GM21737 (cell line): ENCODE results near the gene CXCL5.
"Not testable (repeated sequence)": the region's sequence is repeated elsewhere in the genome, so short reads cannot be mapped to it uniquely, and the experiment has no call there.

Experiments used
- ATAC-seq: cut with Tn5 transposase; IDR thresholded peaks from one replicate; pipeline ENCODE4 v1.9.1; 2021; ENCODE audit warnings: mild to moderate bottlenecking, moderate library complexity; ENCODE audit not compliant: unreplicated experiment

Gene CXCL5

DNA sequence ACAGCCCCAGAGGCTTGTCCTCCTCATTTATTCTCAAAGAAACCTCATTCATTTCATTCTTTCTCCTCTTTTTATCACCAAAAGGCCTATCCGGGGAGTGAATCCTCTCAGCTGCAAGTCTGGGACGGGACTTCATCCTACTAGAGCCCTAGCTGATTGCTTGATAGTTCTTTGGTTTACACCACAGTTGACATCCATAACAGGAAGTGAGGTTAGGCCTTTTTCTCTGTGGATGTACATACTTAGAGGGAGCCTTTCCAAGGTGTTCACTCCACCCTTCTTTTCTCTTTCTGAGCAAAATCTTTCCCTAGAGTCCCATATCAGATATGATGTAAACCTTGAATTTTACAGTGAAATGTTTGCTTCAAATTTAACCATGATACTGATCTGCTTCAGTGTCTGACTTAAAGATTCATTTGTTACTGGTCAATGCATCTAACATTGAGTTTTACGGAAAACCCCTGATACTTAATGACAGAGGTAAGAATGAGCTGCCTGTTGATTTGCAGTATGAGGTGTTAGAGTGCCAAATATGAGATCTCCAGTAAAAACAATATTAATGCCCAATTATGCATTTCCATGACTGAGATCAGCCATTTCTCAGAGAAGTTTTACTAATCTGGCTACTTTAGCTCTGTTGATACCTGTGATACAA lies 16.8 kb upstream of the CXCL5 start:
- ATAC-seq, result no peak

DNA sequence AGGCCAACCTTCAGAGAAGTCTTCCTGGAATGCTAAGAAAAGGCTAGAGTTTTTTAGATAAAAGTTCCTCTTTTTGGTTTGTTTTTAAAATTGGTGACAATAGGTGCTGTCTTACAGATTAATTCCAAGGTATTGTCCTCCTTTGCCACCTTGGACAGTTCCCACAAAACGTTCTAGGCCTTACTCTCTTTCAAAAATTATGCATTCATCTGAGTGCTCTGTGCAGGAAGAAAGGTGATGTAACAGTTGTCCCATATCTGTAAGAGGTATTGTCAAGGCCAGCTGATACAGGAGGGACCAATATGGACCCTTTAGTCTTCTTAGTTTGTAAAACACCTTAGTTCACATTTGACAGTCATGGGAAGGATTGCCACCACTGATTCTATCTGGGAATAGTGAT lies 15.9 kb upstream of the CXCL5 start:
- ATAC-seq, result no peak

DNA sequence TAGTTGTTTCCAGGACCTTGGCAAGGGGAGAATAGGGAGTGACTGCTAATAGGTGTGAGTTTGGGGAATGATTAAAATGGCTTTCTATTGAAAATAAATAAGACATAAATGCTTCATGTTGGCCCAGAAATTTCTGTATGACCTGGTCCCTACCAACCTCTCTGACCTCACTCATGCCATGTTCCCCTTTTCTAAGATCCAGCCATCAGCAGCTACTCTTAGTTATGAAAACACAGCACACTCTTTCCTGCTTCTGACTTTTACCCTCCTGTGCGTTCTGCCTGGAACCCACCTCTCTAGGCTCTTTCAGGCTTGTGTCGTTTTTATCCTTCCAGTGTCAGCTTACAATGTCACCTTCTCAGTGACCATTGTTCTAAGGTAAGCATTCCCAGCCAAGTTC lies 14.8 kb upstream of the CXCL5 start:
- no peak for ATAC-seq

GRCh38 chr4:74012130-74012529 lies 13.7 kb upstream of the CXCL5 start:
- ATAC-seq, result no peak

GRCh38 chr4:74009307-74009706 lies 10.8 kb upstream of the CXCL5 start:
- no peak for ATAC-seq

DNA sequence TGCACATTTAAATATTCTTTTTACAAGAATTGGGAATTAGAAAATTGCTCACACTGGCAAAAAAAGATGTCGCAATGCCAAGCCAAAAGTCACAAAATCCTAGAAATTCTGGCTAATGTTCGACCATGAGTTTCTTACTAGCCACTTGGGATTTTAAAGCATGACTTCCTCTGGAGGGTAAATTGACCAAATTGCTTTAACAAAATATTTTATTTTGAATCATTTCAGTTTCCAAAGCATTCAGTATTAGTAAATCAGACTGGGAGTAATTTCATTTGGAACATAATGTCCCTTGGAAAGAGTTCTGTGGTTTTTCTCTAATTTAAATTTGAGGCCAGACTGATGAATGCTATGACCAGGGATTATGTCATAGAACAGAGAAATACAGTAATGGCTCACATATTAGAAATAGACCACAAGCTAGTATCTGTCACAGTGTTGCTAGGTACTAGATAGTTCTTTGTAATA lies 7.6 kb upstream of the CXCL5 start:
- no peak for ATAC-seq

GRCh38 chr4:74005528-74005927 lies 7.1 kb upstream of the CXCL5 start:
- ATAC-seq, result no peak

- no peak for ATAC-seq
Measured at GRCh38 chr4:74004668-74005067, 6.2 kb upstream of the CXCL5 start.

- no peak for ATAC-seq
Measured at GRCh38 chr4:74000301-74000700, 1.8 kb upstream of the CXCL5 start.

GRCh38 chr4:73992050-73992449 lies 6.4 kb downstream of the CXCL5 start:
- no peak for ATAC-seq

GRCh38 chr4:73991742-73992000 lies 6.8 kb downstream of the CXCL5 start:
- ATAC-seq, result no peak

DNA sequence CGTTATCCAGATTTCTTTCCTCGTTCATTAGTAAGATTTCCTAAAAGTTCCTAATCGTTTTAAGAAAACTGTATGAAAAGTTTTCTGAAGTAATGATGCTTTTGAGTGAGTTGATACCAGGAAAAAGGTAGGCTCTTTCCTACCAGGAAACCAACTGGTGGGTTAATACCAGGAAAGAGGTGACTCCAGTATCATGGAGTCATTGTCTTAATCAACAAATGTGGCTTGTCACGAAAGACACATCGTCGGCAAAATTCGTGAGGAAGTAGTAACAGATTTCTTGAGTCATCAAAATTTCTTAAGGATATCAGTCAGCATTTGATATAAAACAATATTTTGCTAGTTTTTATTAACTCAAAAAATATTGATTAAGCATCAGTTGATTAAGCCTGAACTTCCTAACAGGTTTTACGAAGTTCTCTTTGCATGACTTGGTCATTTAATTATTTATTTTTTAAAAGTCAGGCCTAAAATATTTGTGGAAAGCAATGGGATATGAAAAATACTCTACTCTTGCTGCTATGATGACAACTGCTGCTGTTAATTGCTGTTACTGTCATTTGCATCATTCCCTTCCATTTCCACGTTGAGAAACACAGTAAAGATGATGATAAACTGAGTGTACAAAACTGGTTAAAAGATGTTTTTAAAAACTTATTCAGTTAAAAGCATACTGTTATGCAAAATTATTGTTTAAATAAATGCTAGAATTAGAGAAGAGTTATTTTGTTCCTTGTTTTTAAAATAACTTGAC lies 7.3 kb downstream of the CXCL5 start:
- no peak for ATAC-seq

DNA sequence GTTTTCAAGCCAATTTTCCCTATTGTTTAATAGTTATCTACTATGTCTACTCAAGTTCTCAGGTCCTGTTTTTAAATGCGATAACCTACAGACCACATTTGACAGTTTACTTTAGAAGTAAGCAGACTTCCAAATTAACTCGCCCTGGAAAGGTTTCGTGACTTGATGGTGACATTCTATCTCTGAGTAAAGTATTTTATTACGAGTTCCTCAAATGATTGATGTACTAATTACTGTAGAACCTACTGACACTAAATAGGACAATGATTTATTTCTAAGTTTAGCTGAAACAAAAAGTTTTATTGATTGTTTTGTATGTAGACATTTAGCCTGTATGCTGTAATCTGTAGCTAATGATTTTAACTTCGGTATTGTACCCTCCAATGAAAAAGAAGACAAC lies 8.5 kb downstream of the CXCL5 start:
- no peak for ATAC-seq

- no peak for ATAC-seq
Measured at GRCh38 chr4:73989031-73989430, 9.4 kb downstream of the CXCL5 start.

DNA sequence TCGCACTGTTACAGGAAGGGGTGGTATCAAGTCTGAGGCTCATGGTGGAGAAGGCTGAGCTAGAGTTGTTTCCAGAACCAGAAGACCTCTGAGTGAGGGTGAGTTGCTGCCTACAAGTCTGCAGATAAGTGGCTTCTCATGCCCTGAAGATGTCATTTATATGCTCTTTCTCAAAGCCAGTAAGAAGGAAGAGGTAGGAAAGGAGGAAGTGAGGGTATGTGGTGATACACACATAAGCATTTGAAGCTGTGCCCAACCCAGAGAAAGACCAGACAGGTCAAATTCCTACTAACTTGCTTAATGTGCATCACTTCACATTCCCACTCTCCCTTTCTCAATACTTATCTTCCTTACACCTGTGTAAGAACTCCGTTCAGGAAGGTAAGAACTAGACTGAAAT lies 10.4 kb downstream of the CXCL5 start, which contains the start of gene PPBP:
Gene PPBP, minus strand, starts transcription at position 130 of the 400 bp plus-strand sequence. Its CDS starts 87 bp downstream, at position 43.
- ATAC-seq, result no peak

DNA sequence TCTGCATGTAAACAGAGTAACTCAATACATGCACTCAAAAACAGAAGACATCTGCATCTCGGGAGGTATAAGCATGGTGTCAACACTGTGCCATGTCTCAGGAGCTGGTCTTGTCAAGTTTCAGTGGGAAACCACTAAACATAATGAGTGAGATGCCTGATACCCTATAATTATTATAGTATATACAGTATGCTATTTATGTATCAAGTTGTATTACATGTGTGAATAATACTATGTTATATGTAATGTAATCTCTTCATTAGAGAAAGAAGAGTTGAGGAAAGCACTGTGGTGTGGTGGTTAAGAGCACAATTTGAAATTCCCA lies 13.0 kb downstream of the CXCL5 start:
- ATAC-seq, result no peak

DNA sequence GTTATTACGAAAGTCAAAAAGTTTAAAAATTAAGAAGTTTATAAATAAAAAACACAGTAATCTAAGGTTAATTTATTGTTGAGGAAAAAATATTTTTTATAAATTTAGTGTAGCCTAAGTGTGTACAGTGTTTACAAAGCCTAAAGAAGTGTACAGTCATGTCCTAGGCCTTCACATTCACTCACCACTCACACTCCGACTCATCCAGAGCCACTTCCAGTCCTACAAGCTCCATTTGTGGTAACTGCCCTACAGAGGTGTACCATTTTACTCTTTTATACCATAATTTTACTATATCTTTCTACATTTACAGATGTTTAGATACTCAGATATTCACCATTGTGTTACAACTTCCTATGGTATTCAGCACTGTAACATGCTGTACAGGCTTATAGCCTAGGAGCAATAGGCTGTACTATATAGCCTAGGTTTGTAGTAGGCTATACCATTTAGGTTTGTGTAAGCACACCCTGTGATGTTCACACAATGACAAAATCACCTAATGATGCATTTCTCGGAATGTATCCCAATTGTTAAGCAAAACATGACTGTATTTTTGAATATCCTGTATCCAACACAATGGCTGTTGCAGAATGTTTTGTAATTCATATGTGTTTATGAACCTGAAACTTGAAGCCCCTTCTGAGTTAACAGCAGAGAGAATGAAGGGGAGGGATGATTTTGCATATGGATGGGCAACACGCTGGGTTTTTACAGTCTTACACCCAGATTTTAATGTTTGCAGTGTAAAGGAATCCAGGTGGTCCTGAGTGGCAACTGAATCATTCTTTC lies 13.5 kb downstream of the CXCL5 start:
- no peak for ATAC-seq

DNA sequence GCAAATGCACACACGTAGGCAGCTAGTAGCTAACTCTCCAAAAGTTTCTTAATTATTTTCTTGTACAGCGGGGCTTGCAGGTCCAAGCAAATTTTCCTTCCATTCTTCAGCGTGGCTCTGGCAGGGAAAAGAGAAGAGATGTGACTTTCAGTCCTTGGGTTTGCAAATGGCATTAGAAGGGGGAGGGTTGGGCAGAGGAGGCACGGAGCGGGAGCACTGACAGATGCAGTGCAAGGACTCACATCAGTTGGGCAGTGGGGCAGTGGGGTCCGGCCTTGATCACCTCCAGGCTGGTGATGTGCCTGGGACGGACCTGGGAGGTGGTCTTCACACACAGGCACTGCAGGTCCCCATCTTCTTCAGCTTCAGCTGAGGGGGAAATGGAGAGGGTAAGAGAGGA lies 17.3 kb downstream of the CXCL5 start:
- ATAC-seq, result not testable (repeated sequence)

DNA sequence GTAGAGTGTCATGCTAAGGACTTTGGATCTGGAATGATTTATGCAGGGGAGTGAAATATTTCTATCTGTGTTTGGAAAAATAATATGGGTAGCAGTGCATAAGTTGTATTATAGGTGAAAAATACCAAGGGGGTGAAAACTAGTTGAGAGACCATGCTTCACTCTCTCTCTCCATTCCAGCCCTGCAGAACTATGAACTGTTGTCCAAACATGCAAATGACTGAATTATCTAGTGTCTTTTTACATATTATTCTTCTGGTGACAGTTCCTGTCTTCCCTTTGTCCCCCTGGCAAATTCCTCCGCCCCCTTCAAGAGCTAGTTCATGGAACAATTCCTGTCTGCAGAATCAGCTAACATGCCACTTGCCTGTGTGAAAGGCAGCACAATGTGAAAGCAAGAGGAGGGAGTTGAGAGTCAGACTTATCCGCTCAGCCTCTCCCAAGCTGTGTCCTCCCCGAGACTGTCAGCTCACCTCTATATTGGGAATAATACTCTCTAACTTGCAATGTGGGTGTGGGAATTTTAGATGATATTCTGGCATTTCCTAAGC lies 19.0 kb downstream of the CXCL5 start:
- no peak for ATAC-seq

- no peak for ATAC-seq
Measured at GRCh38 chr4:73978886-73979285, 19.6 kb downstream of the CXCL5 start.

DNA sequence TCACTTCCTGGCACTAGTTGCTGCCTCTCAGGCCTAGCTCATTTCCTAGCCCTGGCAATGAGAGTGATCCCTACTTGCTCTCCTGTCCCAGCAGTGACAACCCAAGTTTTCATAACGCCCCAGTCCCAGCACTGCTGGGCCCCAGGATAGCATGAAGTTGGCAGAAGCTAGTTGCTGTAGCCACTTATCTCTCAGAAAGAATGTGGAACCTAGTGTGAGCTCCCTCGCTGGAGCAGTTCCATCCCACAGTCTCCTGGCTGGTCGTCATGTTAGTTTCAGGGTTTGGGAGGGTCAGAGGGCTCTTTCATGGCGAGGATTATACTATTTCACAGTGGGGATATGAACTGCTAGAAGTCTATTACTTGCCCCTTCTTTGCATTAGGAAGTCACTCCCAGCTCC lies 21.8 kb downstream of the CXCL5 start:
- no peak for ATAC-seq

DNA sequence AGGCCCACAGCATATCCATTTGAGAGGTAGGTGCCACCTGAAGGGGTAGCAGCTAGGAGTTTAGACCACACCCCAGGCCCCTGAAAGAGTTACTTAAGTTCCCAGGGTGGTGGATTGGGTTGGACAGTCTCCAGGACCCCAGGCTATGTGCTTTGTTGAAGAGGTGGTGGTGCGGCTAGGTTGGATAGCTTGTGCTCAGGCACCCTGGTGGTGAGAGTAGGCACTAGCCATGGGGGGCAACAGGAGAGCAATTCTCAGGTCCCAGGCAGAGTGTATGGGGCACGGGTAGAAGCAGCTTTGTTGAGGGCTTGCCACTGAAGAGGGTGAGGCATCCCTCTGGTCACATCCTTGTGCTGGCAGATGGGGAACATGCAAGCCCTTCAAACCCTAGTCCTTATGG lies 22.3 kb downstream of the CXCL5 start:
- no peak for ATAC-seq
